ENCODE data around the gene GPS1. TPM values are rescaled to one million over a fixed set of nuclear protein-coding genes. Genes with fewer than 3 reads are reported as not detected.

Gene GPS1
- total and polyA plus RNA-seq, 10 of the 15 experiments (the other 5 are each of a cell fraction or from before 2014, with no cell fraction given) = 2.2 to 146 (median 77.7) TPM

DNA sequence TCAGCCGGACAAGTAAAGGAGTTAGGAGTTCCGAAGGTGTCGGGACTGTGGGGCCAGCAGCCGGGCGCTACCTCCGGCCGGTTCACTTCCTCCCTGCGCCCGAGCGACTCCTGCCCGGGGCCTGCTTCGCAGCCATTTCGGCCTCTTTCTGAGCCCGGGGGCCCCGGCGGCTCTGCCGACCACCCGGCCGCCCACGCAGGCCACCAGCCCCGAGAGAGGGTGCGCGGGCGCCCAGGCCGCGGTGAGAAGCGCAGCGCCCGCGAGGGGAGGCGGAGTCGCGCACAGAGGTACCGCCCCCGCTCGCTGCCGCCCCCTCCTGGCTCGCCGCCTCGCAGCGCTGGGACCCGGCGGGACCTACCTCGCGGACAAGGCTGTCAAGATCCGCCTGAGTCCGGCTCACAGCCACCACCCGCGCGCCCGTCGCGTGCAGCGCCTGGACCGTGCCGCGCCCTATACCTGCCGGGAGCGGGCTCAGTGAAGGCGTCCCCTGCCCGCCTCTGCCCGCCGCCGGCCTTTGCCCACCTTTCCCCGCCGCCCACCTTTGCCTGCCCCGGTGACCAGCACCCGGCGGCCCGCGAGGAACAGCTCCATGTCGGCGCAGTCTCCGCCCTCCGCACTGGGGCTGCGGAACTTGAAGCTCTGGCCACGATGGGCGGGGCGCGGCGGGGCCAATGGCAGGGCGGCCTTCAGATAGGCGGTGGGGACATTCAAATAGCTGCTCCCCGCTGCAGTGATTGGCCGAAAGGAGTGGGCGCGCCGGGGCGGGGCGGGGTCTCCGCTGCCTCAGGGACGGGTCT lies 14.4 kb upstream of the GPS1 start, which contains the start of gene DCXR (continued):
- no peak for TF ChIP-seq HDAC2 (IDR thresholded peaks at IDR 0.05)
- 0 out of 2 replicates have a peak, but pooled peaks have one; percentile 26 for TF ChIP-seq RUNX3 (IDR thresholded peaks at IDR 0.05; ENCODE audit: low read length)
- no peak; the same call in 1 of the 2 replicates for TF ChIP-seq SIN3A (IDR thresholded peaks at IDR 0.05; ENCODE audit: low read depth, low read length)
- TF ChIP-seq CBX5 (IDR thresholded peaks at IDR 0.05; ENCODE audit: low read depth) = no peak
- TF ChIP-seq, protein P1, sequence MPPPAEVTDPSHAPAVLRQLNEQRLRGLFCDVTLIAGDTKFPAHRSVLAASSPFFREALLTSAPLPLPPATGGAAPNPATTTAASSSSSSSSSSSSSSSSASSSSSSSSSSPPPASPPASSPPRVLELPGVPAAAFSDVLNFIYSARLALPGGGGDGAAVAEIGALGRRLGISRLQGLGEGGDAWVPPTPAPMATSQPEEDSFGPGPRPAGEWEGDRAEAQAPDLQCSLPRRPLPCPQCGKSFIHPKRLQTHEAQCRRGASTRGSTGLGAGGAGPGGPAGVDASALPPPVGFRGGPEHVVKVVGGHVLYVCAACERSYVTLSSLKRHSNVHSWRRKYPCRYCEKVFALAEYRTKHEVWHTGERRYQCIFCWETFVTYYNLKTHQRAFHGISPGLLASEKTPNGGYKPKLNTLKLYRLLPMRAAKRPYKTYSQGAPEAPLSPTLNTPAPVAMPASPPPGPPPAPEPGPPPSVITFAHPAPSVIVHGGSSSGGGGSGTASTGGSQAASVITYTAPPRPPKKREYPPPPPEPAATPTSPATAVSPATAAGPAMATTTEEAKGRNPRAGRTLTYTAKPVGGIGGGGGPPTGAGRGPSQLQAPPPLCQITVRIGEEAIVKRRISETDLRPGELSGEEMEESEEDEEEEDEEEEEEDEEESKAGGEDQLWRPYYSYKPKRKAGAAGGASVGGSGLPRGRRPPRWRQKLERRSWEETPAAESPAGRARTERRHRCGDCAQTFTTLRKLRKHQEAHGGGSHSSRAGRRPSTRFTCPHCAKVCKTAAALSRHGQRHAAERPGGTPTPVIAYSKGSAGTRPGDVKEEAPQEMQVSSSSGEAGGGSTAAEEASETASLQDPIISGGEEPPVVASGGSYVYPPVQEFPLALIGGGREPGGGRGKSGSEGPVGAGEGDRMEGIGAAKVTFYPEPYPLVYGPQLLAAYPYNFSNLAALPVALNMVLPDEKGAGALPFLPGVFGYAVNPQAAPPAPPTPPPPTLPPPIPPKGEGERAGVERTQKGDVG (CRISPR knock-in tag; IDR thresholded peaks at IDR 0.05) = no peak
- TF ChIP-seq SREBF1 (IDR thresholded peaks at IDR 0.05; ENCODE audit: low read length) = no peak
- TF ChIP-seq SMAD5 (IDR thresholded peaks at IDR 0.05; ENCODE audit: low read depth) = peak; percentile 86
- no peak for TF ChIP-seq ATF7 (IDR thresholded peaks at IDR 0.05; ENCODE audit: low read depth)

DNA sequence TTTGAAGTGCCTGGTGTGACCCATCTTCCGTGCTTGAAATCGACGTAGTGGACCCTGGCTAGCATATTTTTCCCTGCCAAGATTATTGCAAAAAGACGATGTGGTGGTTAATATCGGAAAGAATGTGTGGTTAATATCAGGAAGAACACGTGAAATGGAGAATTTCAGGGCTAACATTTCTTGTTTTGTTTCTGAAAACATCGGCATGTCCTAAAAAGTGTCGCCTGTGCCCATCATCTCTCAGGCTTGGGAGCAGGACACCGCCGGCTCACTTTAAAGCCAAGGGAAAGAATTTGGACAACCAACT lies 13.9 kb upstream of the GPS1 start:
- Histone ChIP-seq H3K9ac (ENCODE audit: control insufficient read depth, insufficient read depth, low read length) (no peak overlapping the region; the same call in 1 of the 2 replicates), H2AFZ (ENCODE audit: control insufficient read depth, low read depth, low read length) (peak overlapping the region; percentile 93), H3K4me3 (peak overlapping the region; percentile 49; the same call in 1 of the 2 replicates), H4K20me1 (ENCODE audit: control insufficient read depth, insufficient read depth) (no peaks in the 10 kb centered on the region), H3K4me1 (ENCODE audit: control insufficient read depth, insufficient read depth, low read length) (peaks cover 10% of the 10 kb centered on the region), H3K27ac (ENCODE audit: control insufficient read depth, insufficient read depth) (0 out of 2 replicates have a peak overlapping the region, but pooled peaks have one; percentile 46), H3K9me3 (replicated peaks; ENCODE audit: control insufficient read depth, insufficient read depth, low read length) (no peaks in the 10 kb centered on the region), H3K4me2 (ENCODE audit: control insufficient read depth, insufficient read depth) (peak overlapping the region; percentile 89), H3K79me2 (ENCODE audit: control insufficient read depth, insufficient read depth, low read length) (peaks cover 5% of the 10 kb centered on the region), H3K27me3 (replicated peaks in 1 of 2; ENCODE audit: control insufficient read depth in 2 of 2, insufficient read depth in 2 of 2, low read length in 1 of 2) (no peaks in the 10 kb centered on the region), H3K36me3 (ENCODE audit: control insufficient read depth in 2 of 2, insufficient read depth in 2 of 2, low read length in 1 of 2) (no peaks in the 10 kb centered on the region; a peak in 2 of 4 replicates)
- in situ Hi-C loops (cut with MboI) = loop anchor here (5.0 kb wide), 1 partner anchor 119 kb away; no protein-coding TSS in a partner anchor
- BruUV-seq (replicated peaks) = no TSS peak
- 15% methylated on average over 10 of the region's 10 CpGs for WGBS (ENCODE audit: insufficient coverage, insufficient replicate concordance, low lambda C conversion rate, missing lambda C conversion rate)
- POLR2A ChIA-PET = interaction anchor here (0.5 to 1.5 kb wide), 19 partner anchors 10 to 411 kb away, joined by 3 to 13 read pairs (median 3); partner anchors contain the start of genes CENPX, FASN, LRRC45 and MRPL12
- intact Hi-C loops (cut with micrococcal nuclease; ENCODE audit: unreplicated experiment) = loop anchor here (5.0 kb wide), 1 partner anchor 59 kb away; the partner anchor contains the start of gene FASN
- CTCF ChIA-PET = interaction anchor here (0.6 to 1.9 kb wide), 17 partner anchors 10 to 596 kb away, joined by 3 to 30 read pairs (median 4); partner anchors contain the start of genes CENPX, GPS1, LRRC45 and RFNG
- SMC1A ChIA-PET (ENCODE audit: uncharacterized antibody, unreplicated experiment) = interaction anchor here (0.5 to 1.4 kb wide), 7 partner anchors 11 to 178 kb away, joined by 3 to 7 read pairs (median 3); partner anchors contain the start of genes CENPX, DUS1L and LRRC45
- ATAC-seq = no peak
- no peak for FAIRE-seq
- no peak for DNase-seq (ENCODE audit: low read depth, low spot score)
- RAD21 ChIA-PET (ENCODE audit: unreplicated experiment) = interaction anchor here (0.7 to 2.4 kb wide), 7 partner anchors 12 to 117 kb away, joined by 3 to 13 read pairs (median 5); partner anchors contain the start of genes CENPX, FASN and LRRC45
- no peak for TF ChIP-seq ZNF622 (IDR thresholded peaks at IDR 0.05)
- TF ChIP-seq CREM (IDR thresholded peaks at IDR 0.05; ENCODE audit: low read depth) = 0 out of 2 replicates have a peak, but pooled peaks have one; percentile 18
- TF ChIP-seq MXI1 (IDR thresholded peaks at IDR 0.05; ENCODE audit: low read depth, low read length) = no peak
- TF ChIP-seq FOS (IDR thresholded peaks at IDR 0.05; ENCODE audit: borderline replicate concordance, extremely low read depth, insufficient read length) = no peak
- no peak for TF ChIP-seq CBX3 (IDR thresholded peaks at IDR 0.05; ENCODE audit: borderline replicate concordance, low read depth)
- TF ChIP-seq ZSCAN29 (IDR thresholded peaks at IDR 0.05) = no peak
- no peak for TF ChIP-seq JUNB (IDR thresholded peaks at IDR 0.05)
- TF ChIP-seq, protein P2, sequence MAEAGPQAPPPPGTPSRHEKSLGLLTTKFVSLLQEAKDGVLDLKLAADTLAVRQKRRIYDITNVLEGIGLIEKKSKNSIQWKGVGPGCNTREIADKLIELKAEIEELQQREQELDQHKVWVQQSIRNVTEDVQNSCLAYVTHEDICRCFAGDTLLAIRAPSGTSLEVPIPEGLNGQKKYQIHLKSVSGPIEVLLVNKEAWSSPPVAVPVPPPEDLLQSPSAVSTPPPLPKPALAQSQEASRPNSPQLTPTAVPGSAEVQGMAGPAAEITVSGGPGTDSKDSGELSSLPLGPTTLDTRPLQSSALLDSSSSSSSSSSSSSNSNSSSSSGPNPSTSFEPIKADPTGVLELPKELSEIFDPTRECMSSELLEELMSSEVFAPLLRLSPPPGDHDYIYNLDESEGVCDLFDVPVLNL (IDR thresholded peaks at IDR 0.05; ENCODE audit: low read depth, low read length) = no peak
- TF ChIP-seq, protein P3, sequence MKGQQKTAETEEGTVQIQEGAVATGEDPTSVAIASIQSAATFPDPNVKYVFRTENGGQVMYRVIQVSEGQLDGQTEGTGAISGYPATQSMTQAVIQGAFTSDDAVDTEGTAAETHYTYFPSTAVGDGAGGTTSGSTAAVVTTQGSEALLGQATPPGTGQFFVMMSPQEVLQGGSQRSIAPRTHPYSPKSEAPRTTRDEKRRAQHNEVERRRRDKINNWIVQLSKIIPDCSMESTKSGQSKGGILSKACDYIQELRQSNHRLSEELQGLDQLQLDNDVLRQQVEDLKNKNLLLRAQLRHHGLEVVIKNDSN (IDR thresholded peaks at IDR 0.05; ENCODE audit: borderline replicate concordance, extremely low read length, insufficient read depth, low read depth, low read length) = no peak
- 0 out of 2 replicates have a peak, but pooled peaks have one; percentile 2 for TF ChIP-seq HDGF (IDR thresholded peaks at IDR 0.05)
